ENCODE results near the gene CREB3L2.
A peak's percentile ranks its signal among the peaks of the same experiment; 100 is the strongest.
"Not testable (repeated sequence)": the region's sequence is repeated elsewhere in the genome, so short reads cannot be mapped to it uniquely, and the experiment has no call there.

Gene CREB3L2

DNA sequence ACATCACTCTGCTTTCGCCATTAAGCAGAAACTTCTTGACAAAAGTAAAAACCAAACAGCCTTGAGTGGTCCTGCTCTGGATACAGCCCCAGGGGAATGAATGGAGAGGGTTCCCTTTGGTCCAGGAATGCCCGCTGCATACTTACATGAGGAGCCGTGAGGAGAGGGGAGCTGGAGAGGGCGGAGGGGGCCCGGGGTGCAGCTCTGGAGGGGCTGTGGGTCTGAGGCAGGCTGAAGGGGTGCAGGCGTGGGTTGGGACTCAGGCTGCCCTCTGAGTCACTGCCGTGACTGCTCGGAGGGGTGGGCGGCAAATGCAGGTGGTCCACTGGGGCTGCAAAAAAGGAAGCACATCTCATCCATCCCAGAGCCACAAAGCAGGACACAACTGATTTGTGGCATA lies 93.8 kb downstream of the CREB3L2 start:
- H3K9me3 ChIP-seq (ENCODE audit: control insufficient read depth, low read length) = no peaks in the 10 kb centered on the region
- H2BK12ac ChIP-seq (ENCODE audit: low read length in 2 of 2) = no peak overlapping the region
- peaks cover 60 to 94% of the 10 kb centered on the region in 2 experiments for H3K36me3 ChIP-seq (ENCODE audit: control insufficient read depth in 1 of 2, insufficient read depth in 2 of 2, low read depth in 1 of 2, low read length in 2 of 2)
- H3K14ac ChIP-seq (ENCODE audit: low read length in 2 of 2) = no peak overlapping the region
- no peaks in the 10 kb centered on the region for H3K27me3 ChIP-seq (ENCODE audit: control insufficient read depth in 1 of 2, insufficient read depth in 1 of 2, low read length in 2 of 2)
- H2BK120ac ChIP-seq (ENCODE audit: low read depth, low read length) = no peak overlapping the region
- H3K18ac ChIP-seq (ENCODE audit: low read depth in 1 of 2, low read length in 2 of 2) = peak overlapping the region in 1 of 2 experiments; percentile 9
- no peak overlapping the region for H3K4me2 ChIP-seq (ENCODE audit: low read length, poor library complexity, severe bottlenecking)
- no peak overlapping the region for H3K4me3 ChIP-seq (ENCODE audit: insufficient read depth in 1 of 2, low read depth in 1 of 2, low read length in 2 of 2)
- H3K4ac ChIP-seq (ENCODE audit: low read depth in 1 of 2, low read length in 2 of 2) = no peak overlapping the region
- H3K79me1 ChIP-seq (replicated peaks; ENCODE audit: low read length, poor library complexity, severe bottlenecking) = peaks cover 45% of the 10 kb centered on the region
- H2BK5ac ChIP-seq (ENCODE audit: low read depth, low read length, poor library complexity, severe bottlenecking) = no peak overlapping the region
- no peak overlapping the region for H2BK15ac ChIP-seq (ENCODE audit: low read depth, poor library complexity, severe bottlenecking)
- H3K9ac ChIP-seq (ENCODE audit: low read length) = no peak overlapping the region
- no peak overlapping the region for H4K91ac ChIP-seq (ENCODE audit: low read length)
- H2AK5ac ChIP-seq (ENCODE audit: low read length, severe bottlenecking) = no peak overlapping the region
- no peak overlapping the region for H3K23ac ChIP-seq (ENCODE audit: low read length in 2 of 2)
- H4K8ac ChIP-seq (ENCODE audit: low read length) = no peak overlapping the region
- no peak for DNase-seq
- peaks cover 1% of the 10 kb centered on the region for H3K4me1 ChIP-seq (ENCODE audit: control insufficient read depth, insufficient read depth, low read depth, low read length)
- 98% methylated on average over 5 of the region's 9 CpGs for WGBS
- no peak overlapping the region for H3K27ac ChIP-seq (ENCODE audit: low read length, poor library complexity, severe bottlenecking)
- H2AFZ ChIP-seq (ENCODE audit: low read depth, low read length) = no peak overlapping the region

DNA sequence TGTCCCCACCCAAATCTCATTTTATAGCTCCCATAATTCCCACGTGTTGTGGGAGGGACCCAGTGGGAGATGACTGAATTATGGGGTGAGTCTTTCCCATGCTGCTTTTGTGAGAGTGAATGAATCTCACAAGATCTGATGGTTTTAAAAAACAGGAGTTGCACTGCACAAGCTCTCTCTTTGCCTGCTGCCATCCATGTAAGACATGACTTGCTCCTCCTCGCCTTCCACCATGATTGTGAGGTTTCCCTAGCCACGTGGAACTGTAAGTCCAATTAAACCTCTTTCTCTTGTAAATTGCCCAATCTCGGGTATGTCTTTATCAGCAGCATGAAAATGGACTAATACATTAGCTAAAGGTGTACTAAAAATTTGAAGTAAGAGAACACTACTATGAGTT lies 95.2 kb downstream of the CREB3L2 start:
- H3K79me1 ChIP-seq (replicated peaks; ENCODE audit: low read length, poor library complexity, severe bottlenecking) = peaks cover 41% of the 10 kb centered on the region
- not testable (repeated sequence) for H3K14ac ChIP-seq (ENCODE audit: low read length in 2 of 2); H2AFZ ChIP-seq (ENCODE audit: low read depth, low read length); H3K9ac ChIP-seq (ENCODE audit: low read length); H3K4ac ChIP-seq (ENCODE audit: low read depth in 1 of 2, low read length in 2 of 2); H4K91ac ChIP-seq (ENCODE audit: low read length); H3K4me1 ChIP-seq (ENCODE audit: control insufficient read depth, insufficient read depth, low read depth, low read length); H4K8ac ChIP-seq (ENCODE audit: low read length); H2BK120ac ChIP-seq (ENCODE audit: low read depth, low read length); H2AK5ac ChIP-seq (ENCODE audit: low read length, severe bottlenecking); H3K23ac ChIP-seq (ENCODE audit: low read length in 2 of 2); H2BK12ac ChIP-seq (ENCODE audit: low read length in 2 of 2); H3K18ac ChIP-seq (ENCODE audit: low read depth in 1 of 2, low read length in 2 of 2); H3K9me3 ChIP-seq (ENCODE audit: control insufficient read depth, low read length); H2BK5ac ChIP-seq (ENCODE audit: low read depth, low read length, poor library complexity, severe bottlenecking); H3K4me2 ChIP-seq (ENCODE audit: low read length, poor library complexity, severe bottlenecking); H3K4me3 ChIP-seq (ENCODE audit: insufficient read depth in 1 of 2, low read depth in 1 of 2, low read length in 2 of 2); H3K27ac ChIP-seq (ENCODE audit: low read length, poor library complexity, severe bottlenecking); H3K27me3 ChIP-seq (ENCODE audit: control insufficient read depth in 1 of 2, insufficient read depth in 1 of 2, low read length in 2 of 2); DNase-seq; H2BK15ac ChIP-seq (ENCODE audit: low read depth, poor library complexity, severe bottlenecking)
- peaks cover 54 to 90% of the 10 kb centered on the region in 2 experiments for H3K36me3 ChIP-seq (ENCODE audit: control insufficient read depth in 1 of 2, insufficient read depth in 2 of 2, low read depth in 1 of 2, low read length in 2 of 2)
- WGBS = 98% methylated on average over 4 of the region's 4 CpGs

DNA sequence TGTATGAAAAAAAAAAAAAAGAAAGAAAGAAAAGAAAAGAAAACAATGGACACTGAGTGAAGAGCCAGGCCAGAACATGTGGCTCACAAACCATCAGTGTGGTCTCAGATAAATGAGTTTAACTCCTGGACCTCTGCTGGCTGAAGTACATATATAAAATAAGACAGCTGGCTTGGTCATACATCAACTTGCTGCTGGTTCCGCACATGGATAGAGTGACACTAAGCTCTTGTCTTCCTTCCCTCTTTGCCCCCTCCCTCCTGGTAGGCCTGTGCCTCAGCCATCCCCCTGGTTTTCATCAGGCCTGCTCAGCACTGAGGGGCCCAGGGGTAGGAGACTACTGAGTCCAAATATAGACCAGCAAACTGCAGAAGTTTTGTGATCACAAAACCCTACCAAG lies 97.1 kb downstream of the CREB3L2 start:
- H4K91ac ChIP-seq (ENCODE audit: low read length) = no peak overlapping the region
- H3K14ac ChIP-seq (ENCODE audit: low read length in 2 of 2) = peak overlapping the region in 1 of 2 experiments; percentile 45
- no peak overlapping the region for H2BK120ac ChIP-seq (ENCODE audit: low read depth, low read length)
- no peak overlapping the region for H2BK12ac ChIP-seq (ENCODE audit: low read length in 2 of 2)
- no peak overlapping the region for H2BK15ac ChIP-seq (ENCODE audit: low read depth, poor library complexity, severe bottlenecking)
- DNase-seq = peak; percentile 36
- H3K9ac ChIP-seq (ENCODE audit: low read length) = no peak overlapping the region
- H3K4me1 ChIP-seq (ENCODE audit: control insufficient read depth, insufficient read depth, low read depth, low read length) = peaks cover 1% of the 10 kb centered on the region
- H4K8ac ChIP-seq (ENCODE audit: low read length) = no peak overlapping the region
- no peak overlapping the region for H2AFZ ChIP-seq (ENCODE audit: low read depth, low read length)
- H2AK5ac ChIP-seq (ENCODE audit: low read length, severe bottlenecking) = no peak overlapping the region
- H3K4me3 ChIP-seq (ENCODE audit: insufficient read depth in 1 of 2, low read depth in 1 of 2, low read length in 2 of 2) = no peak overlapping the region
- no peak overlapping the region for H3K4me2 ChIP-seq (ENCODE audit: low read length, poor library complexity, severe bottlenecking)
- no peak overlapping the region for H3K27ac ChIP-seq (ENCODE audit: low read length, poor library complexity, severe bottlenecking)
- H3K23ac ChIP-seq (ENCODE audit: low read length in 2 of 2) = no peak overlapping the region
- H3K9me3 ChIP-seq (ENCODE audit: control insufficient read depth, low read length) = no peaks in the 10 kb centered on the region
- WGBS = 38% methylated on average over 1 of the region's 1 CpG
- no peak overlapping the region for H3K4ac ChIP-seq (ENCODE audit: low read depth in 1 of 2, low read length in 2 of 2)
- H3K79me1 ChIP-seq (replicated peaks; ENCODE audit: low read length, poor library complexity, severe bottlenecking) = peaks cover 33% of the 10 kb centered on the region
- H3K18ac ChIP-seq (ENCODE audit: low read depth in 1 of 2, low read length in 2 of 2) = no peak overlapping the region
- H3K36me3 ChIP-seq (ENCODE audit: control insufficient read depth in 1 of 2, insufficient read depth in 2 of 2, low read depth in 1 of 2, low read length in 2 of 2) = peaks cover 52 to 86% of the 10 kb centered on the region in 2 experiments
- no peak overlapping the region for H2BK5ac ChIP-seq (ENCODE audit: low read depth, low read length, poor library complexity, severe bottlenecking)
- no peaks in the 10 kb centered on the region for H3K27me3 ChIP-seq (ENCODE audit: control insufficient read depth in 1 of 2, insufficient read depth in 1 of 2, low read length in 2 of 2)

DNA sequence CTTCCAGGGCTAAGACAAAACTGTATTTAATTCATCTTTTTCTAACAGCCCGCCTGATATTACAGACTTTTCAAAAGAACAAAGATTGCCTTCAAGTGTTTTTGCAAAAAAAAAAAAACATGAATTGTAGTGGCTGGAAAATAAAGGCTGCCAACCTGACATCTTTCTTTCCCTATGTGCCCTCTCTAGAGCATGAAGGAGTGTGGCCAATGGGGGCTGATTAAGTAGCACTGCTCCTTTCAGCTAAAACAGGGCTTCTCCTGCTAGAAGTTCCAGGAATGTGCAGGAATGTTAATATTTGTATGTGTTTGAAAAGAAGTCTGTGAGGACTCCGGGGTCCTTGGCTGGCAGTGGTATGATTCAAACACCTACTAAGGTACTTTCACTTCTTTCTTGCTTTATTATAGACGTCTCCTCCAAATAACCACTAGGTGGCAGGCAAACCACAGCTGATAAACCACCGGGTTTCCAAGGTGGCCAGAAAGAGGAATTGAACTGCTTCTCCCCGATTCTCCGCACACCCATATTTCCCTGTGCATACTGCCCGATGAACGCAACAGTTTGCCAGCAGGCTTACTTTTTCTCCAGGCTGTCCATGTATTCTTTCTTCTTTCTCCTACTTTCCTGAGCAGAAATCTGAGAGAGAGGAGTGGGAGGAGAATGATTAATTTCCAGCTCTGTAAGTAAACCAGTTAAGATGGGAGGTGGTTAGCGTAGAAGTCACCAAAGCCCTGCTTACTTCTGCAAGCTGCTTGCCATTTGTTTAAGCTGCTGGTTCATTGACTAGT lies 98.3 kb downstream of the CREB3L2 start:
- DNase-seq = peak; percentile 83
- H3K4me2 ChIP-seq (ENCODE audit: low read length, poor library complexity, severe bottlenecking) = no peak overlapping the region
- H3K79me1 ChIP-seq (replicated peaks; ENCODE audit: low read length, poor library complexity, severe bottlenecking) = peaks cover 25% of the 10 kb centered on the region
- H3K9ac ChIP-seq (ENCODE audit: low read length) = peak overlapping the region; percentile 51
- no peaks in the 10 kb centered on the region for H3K27me3 ChIP-seq (ENCODE audit: control insufficient read depth in 1 of 2, insufficient read depth in 1 of 2, low read length in 2 of 2)
- H2BK5ac ChIP-seq (ENCODE audit: low read depth, low read length, poor library complexity, severe bottlenecking) = no peak overlapping the region
- H3K18ac ChIP-seq (ENCODE audit: low read depth in 1 of 2, low read length in 2 of 2) = no peak overlapping the region
- H3K23ac ChIP-seq (ENCODE audit: low read length in 2 of 2) = no peak overlapping the region
- H3K36me3 ChIP-seq (ENCODE audit: control insufficient read depth in 1 of 2, insufficient read depth in 2 of 2, low read depth in 1 of 2, low read length in 2 of 2) = peaks cover 46 to 83% of the 10 kb centered on the region in 2 experiments
- H4K8ac ChIP-seq (ENCODE audit: low read length) = no peak overlapping the region
- no peak overlapping the region for H3K4ac ChIP-seq (ENCODE audit: low read depth in 1 of 2, low read length in 2 of 2)
- H3K4me1 ChIP-seq (ENCODE audit: control insufficient read depth, insufficient read depth, low read depth, low read length) = peaks cover 3% of the 10 kb centered on the region
- H3K14ac ChIP-seq (ENCODE audit: low read length in 2 of 2) = no peak overlapping the region
- no peak overlapping the region for H4K91ac ChIP-seq (ENCODE audit: low read length)
- no peak overlapping the region for H3K4me3 ChIP-seq (ENCODE audit: insufficient read depth in 1 of 2, low read depth in 1 of 2, low read length in 2 of 2)
- no peak overlapping the region for H2AFZ ChIP-seq (ENCODE audit: low read depth, low read length)
- no peak overlapping the region for H2BK12ac ChIP-seq (ENCODE audit: low read length in 2 of 2)
- peak overlapping the region; percentile 36 for H2BK15ac ChIP-seq (ENCODE audit: low read depth, poor library complexity, severe bottlenecking)
- whole genome bisulfite sequencing = 37% methylated on average over 6 of the region's 9 CpGs
- peak overlapping the region; percentile 24 for H3K27ac ChIP-seq (ENCODE audit: low read length, poor library complexity, severe bottlenecking)
- H2BK120ac ChIP-seq (ENCODE audit: low read depth, low read length) = no peak overlapping the region
- H2AK5ac ChIP-seq (ENCODE audit: low read length, severe bottlenecking) = peak overlapping the region; percentile 86
- no peaks in the 10 kb centered on the region for H3K9me3 ChIP-seq (ENCODE audit: control insufficient read depth, low read length)

Measured in mesenchymal stem cell (in vitro differentiated cells and primary cell).